Testis (tissue), 3 donors: Measurements from ENCODE around the gene GOLGA7B. TPM values are rescaled to one million over a fixed set of nuclear protein-coding genes. Genes with fewer than 3 reads are reported as not detected.
"Not testable (repeated sequence)": the region's sequence is repeated elsewhere in the genome, so short reads cannot be mapped to it uniquely, and the experiment has no call there.

Experiments used
- DNase-seq: peaks from one replicate; pipeline ENCODE4 v3.0.0-alpha.2; 2019
- H3K27ac ChIP-seq, 2 donors: fragments of 200-600 bp; sonication (generic); one replicate each; pipeline ENCODE4 v1.5.1; 2019
- H3K27me3 ChIP-seq: fragments of 200-600 bp; sonication (generic); one replicate; pipeline ENCODE4 v1.5.1; 2019
- H3K36me3 ChIP-seq: fragments of 200-600 bp; sonication (generic); one replicate; pipeline ENCODE4 v1.5.1; 2017; ENCODE audit warnings: low read depth; ENCODE audit errors: missing control alignments
- H3K4me1 ChIP-seq: fragments of 200-600 bp; sonication (generic); one replicate; pipeline ENCODE4 v1.5.1; 2019
- H3K4me3 ChIP-seq, 2 donors: fragments of 200-600 bp; sonication (generic); one replicate each; pipeline ENCODE4 v1.5.1; 2017 to 2019
- H3K9me3 ChIP-seq: fragments of 200-600 bp; sonication (generic); one replicate; pipeline ENCODE4 v1.5.1; 2017
- CTCF ChIP-seq, 3 experiments: fragments of 450-650 bp in 2 of 3; fragments of 200-600 bp in 1 of 3; sonication (generic) in 1 of 3; IDR thresholded peaks; one replicate each; pipeline ENCODE4 v1.5.1; 2016 to 2019; ENCODE audit warnings: antibody characterized with exemption in 3 of 3, mild to moderate bottlenecking in 2 of 3, moderate library complexity in 1 of 3
- POLR2A ChIP-seq: fragments of 450-650 bp; IDR thresholded peaks from one replicate; pipeline ENCODE4 v1.6.1; 2017; ENCODE audit warnings: antibody characterized with exemption, mild to moderate bottlenecking, moderate library complexity
- WGBS, 2 donors: methylation state at CpG; one replicate each; pipeline ENCODE4 v1.1.5; 2018; 5-methylcytosine and 5-hydroxymethylcytosine counted together
- intact Hi-C: fragments of 100-400 bp; cut with DNase I; formaldehyde crosslinking; loops from one replicate; pipeline ENCODE4 v1.15.1; 2023; ENCODE audit warnings: low total_unique reads
- polyA plus RNA-seq: library from polyadenylated mRNA; stranded (reverse); fragments of 350-450 nt; fragmentation: Illumina TruSeq; extraction: RNeasy Lipid Tissue Mini Kit (QIAGEN cat#74804); gene quantifications from one replicate; pipeline ENCODE4 v1.2.3, GENCODE V29; 2014; ENCODE audit warnings: low read depth, low replicate concordance; ENCODE audit not compliant: insufficient read depth
- total RNA-seq, 2 donors: library from RNA; depleted of rRNA; stranded (reverse); fragments of >200 nt; gene quantifications; one replicate each; pipeline ENCODE4 v1.2.3, GENCODE V29; 2016

The GOLGA7B gene
- total and polyA plus RNA-seq, 3 donors from 2014 or later = 1.1 to 1.3 (median 1.1) TPM

GRCh38 chr10:97842656-97843280 lies 6.9 kb upstream of the GOLGA7B start:
- Histone ChIP-seq H3K4me1 (no peaks in the 10 kb centered on the region), H3K4me3 (no peak overlapping the region), H3K36me3 (no peaks in the 10 kb centered on the region), H3K9me3 (no peaks in the 10 kb centered on the region), H3K27ac (no peak overlapping the region), H3K27me3 (no peaks in the 10 kb centered on the region)
- DNase-seq = no peak
- intact Hi-C loops = no loop called here
- TF ChIP-seq CTCF (IDR thresholded peaks at IDR 0.05) (no peak), POLR2A (no peak)
- 58 to 71% methylated on average over 7 of the region's 7 CpGs for WGBS, 2 donors

- Histone ChIP-seq H3K36me3 (no peaks in the 10 kb centered on the region), H3K27me3 (no peaks in the 10 kb centered on the region), H3K4me3 (no peak overlapping the region), H3K4me1 (no peaks in the 10 kb centered on the region), H3K27ac (no peak overlapping the region), H3K9me3 (no peaks in the 10 kb centered on the region)
- intact Hi-C loops = no loop called here
- TF ChIP-seq CTCF (IDR thresholded peaks at IDR 0.05) (no peak), POLR2A (no peak)
- no peak for DNase-seq
- 59 to 73% methylated on average over 2 of the region's 2 CpGs for WGBS, 2 donors
Observed at GRCh38 chr10:97843281-97843671, 6.4 kb upstream of the GOLGA7B start.

- H3K4me3 ChIP-seq, H3K27ac ChIP-seq, H3K4me1 ChIP-seq, H3K36me3 ChIP-seq, H3K9me3 ChIP-seq, DNase-seq, H3K27me3 ChIP-seq, intact Hi-C loops: not testable (repeated sequence)
- 88 to 96% methylated on average over 1 to 2 of the region's 2 CpGs for WGBS, 2 donors
Observed at GRCh38 chr10:97843972-97844371, 5.7 kb upstream of the GOLGA7B start.

GRCh38 chr10:97844678-97845077 lies 5.0 kb upstream of the GOLGA7B start:
- 85 to 96% methylated on average over 3 of the region's 3 CpGs for WGBS, 2 donors
- DNase-seq = no peak
- no peaks in the 10 kb centered on the region for H3K36me3 ChIP-seq
- H3K27ac ChIP-seq = no peak overlapping the region
- no peaks in the 10 kb centered on the region for H3K27me3 ChIP-seq
- intact Hi-C loops = no loop called here
- TF ChIP-seq CTCF (IDR thresholded peaks at IDR 0.05) (no peak), POLR2A (no peak)
- H3K4me1 ChIP-seq = no peaks in the 10 kb centered on the region
- H3K4me3 ChIP-seq = no peak overlapping the region
- no peaks in the 10 kb centered on the region for H3K9me3 ChIP-seq

GRCh38 chr10:97849103-97849686 lies 448 bp upstream of the GOLGA7B start:
- Histone ChIP-seq H3K36me3 (no peaks in the 10 kb centered on the region), H3K27ac (no peak overlapping the region), H3K4me3 (peak overlapping the region; percentile 44 to 51), H3K9me3 (no peaks in the 10 kb centered on the region), H3K4me1 (peaks cover 4% of the 10 kb centered on the region), H3K27me3 (no peaks in the 10 kb centered on the region)
- DNase-seq = no peak
- WGBS, 2 donors = 8 to 9% methylated on average over 16 of the region's 16 CpGs
- no peak for TF ChIP-seq POLR2A
- TF ChIP-seq CTCF (IDR thresholded peaks at IDR 0.05) = no peak
- intact Hi-C loops = no loop called here
